Muscle of leg (tissue), 11 donors: ENCODE measurements around the gene MILR1. TPM values are rescaled to one million over a fixed set of nuclear protein-coding genes. Genes with fewer than 3 reads are reported as not detected.
"Not testable (repeated sequence)": the region's sequence is repeated elsewhere in the genome, so short reads cannot be mapped to it uniquely, and the experiment has no call there.

Experiments
- DNase-seq: peaks from one replicate; pipeline ENCODE4 v3.0.0; 2013
- H3K27ac ChIP-seq: one replicate; pipeline ENCODE4 v1.5.1; 2013; ENCODE audit warnings: mild to moderate bottlenecking, low read length, control low read depth
- H3K27me3 ChIP-seq: one replicate; pipeline ENCODE4 v1.6.1; 2013; ENCODE audit warnings: low read length; ENCODE audit not compliant: control insufficient read depth, insufficient read depth
- H3K36me3 ChIP-seq: one replicate; pipeline ENCODE4 v1.6.1; 2013; ENCODE audit warnings: low read length; ENCODE audit not compliant: control insufficient read depth, insufficient read depth
- H3K4me1 ChIP-seq: one replicate; pipeline ENCODE4 v1.6.1; 2013; ENCODE audit warnings: low read length; ENCODE audit not compliant: control insufficient read depth, insufficient read depth
- H3K4me3 ChIP-seq: one replicate; pipeline ENCODE4 v1.5.1; 2013; ENCODE audit warnings: low read length, control low read depth
- H3K9me3 ChIP-seq: replicated peaks from 2 replicates; pipeline ENCODE4 v1.6.1; 2013; ENCODE audit warnings: low read depth, low read length; ENCODE audit not compliant: control insufficient read depth
- WGBS: methylation state at CpG from one replicate; pipeline ENCODE4 v1.1.5; 2013; ENCODE audit warnings: missing lambda C conversion rate; ENCODE audit not compliant: insufficient coverage; 5-methylcytosine and 5-hydroxymethylcytosine counted together
- polyA plus RNA-seq, 8 donors: library from polyadenylated mRNA; unstranded; fragments of 120-200 nt; gene quantifications; one replicate each; pipeline versions ENCODE4 v1.2.1 to v1.2.3, GENCODE V29; 2013; ENCODE audit warnings: inconsistent platforms in 1 of 8, low replicate concordance in 1 of 8; ENCODE audit not compliant: insufficient read length in 8 of 8, insufficient read depth in 1 of 8
- total RNA-seq: library from RNA; stranded (reverse); fragments of 120-200 nt; gene quantifications from one replicate; pipeline ENCODE4 v1.2.4, GENCODE V29; 2013

MILR1 gene
- total and polyA plus RNA-seq, 9 donors, result 2.6 to 7.0 (median 4.4) TPM

DNA sequence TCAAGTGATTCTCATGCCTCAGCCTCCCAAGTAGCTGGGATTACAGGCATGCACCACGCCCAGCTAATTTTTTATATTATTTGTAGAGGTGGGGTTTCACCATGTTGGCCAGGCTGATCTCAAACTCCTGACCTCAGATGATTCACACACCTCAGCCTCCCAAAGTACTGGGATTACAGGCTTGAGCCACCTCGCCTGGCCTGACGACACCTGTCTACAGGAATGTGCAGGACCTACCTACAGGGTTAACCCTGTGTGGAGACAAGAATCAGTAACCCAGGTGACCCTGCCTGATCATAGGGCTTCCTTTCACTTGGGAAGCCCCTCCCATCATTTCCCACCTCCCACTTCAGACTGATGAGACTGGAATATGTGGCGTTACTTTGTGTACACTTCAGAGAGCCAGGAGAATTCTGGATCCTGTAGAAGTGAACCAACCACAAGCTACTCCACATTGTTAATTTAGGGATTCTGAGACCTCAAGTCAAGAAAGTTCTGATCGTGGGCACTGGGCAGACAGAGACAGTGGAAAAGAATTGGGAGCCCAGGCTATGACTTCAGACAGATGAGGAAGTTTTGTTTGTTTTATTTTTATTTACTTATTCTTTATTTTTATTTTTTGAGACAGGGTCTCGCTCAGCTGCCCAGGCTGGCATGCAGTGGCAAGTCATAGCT is 5.7 kb upstream of the MILR1 start:
- WGBS, result 88% methylated on average over 3 of the region's 6 CpGs
- no peaks in the 10 kb centered on the region for H3K36me3 ChIP-seq
- H3K4me1 ChIP-seq, result peaks cover 7% of the 10 kb centered on the region
- no peak overlapping the region for H3K4me3 ChIP-seq
- peaks cover under 1% of the 10 kb centered on the region for H3K9me3 ChIP-seq
- DNase-seq, result no peak
- no peaks in the 10 kb centered on the region for H3K27me3 ChIP-seq
- peak overlapping the region; percentile 43 for H3K27ac ChIP-seq

DNA sequence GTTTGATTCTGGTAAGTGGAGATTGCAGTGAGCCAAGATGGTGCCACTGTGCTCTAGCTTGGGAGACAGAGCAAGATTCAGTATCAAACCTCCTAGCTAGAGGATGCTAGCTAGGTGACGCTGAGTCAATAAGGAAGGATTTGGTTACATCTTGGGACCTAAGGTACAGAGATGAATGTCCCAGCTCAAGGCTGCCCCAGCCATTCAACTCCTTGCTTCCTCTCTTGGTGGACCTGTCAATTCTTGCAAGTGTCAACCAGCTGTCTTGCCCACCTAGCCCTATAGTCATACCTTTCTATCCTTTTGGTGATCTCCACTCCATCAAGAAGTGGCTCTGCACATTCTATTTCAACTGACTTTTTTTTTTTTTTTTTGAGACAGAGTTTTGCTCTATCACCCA is 1.4 kb upstream of the MILR1 start:
- no peak for DNase-seq
- Histone ChIP-seq H3K27me3 (no peaks in the 10 kb centered on the region), H3K27ac (no peak overlapping the region), H3K36me3 (no peaks in the 10 kb centered on the region), H3K4me3 (no peak overlapping the region), H3K4me1 (no peaks in the 10 kb centered on the region), H3K9me3 (no peaks in the 10 kb centered on the region)
- no CpG with 5 or more reads among the region's 1 CpG for WGBS

DNA sequence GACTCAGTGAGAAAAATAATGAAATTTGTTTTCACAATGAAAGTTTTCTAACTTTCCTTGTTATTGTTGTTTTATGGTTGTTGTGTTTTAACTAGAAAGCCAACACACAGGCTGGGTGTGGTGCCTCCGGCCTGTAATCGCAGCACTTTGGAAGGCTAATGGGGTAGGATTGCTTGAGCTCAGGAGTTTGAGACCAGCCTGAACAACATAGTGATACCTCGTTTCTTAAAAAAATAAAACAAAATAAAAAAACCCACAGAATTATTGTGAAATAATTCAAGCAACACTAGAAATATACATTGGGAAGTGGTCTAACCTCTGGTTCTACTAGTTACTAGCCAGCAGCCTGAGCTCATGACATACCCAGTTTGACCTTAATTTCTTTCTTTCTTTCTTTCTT is 630 bp downstream of the MILR1 start:
- no peak for DNase-seq
- WGBS, result no CpG with 5 or more reads among the region's 3 CpGs
- Histone ChIP-seq H3K27me3 (no peaks in the 10 kb centered on the region), H3K36me3 (no peaks in the 10 kb centered on the region), H3K4me3 (peak overlapping the region; percentile 8), H3K27ac (no peak overlapping the region), H3K4me1 (no peaks in the 10 kb centered on the region), H3K9me3 (no peaks in the 10 kb centered on the region)

DNA sequence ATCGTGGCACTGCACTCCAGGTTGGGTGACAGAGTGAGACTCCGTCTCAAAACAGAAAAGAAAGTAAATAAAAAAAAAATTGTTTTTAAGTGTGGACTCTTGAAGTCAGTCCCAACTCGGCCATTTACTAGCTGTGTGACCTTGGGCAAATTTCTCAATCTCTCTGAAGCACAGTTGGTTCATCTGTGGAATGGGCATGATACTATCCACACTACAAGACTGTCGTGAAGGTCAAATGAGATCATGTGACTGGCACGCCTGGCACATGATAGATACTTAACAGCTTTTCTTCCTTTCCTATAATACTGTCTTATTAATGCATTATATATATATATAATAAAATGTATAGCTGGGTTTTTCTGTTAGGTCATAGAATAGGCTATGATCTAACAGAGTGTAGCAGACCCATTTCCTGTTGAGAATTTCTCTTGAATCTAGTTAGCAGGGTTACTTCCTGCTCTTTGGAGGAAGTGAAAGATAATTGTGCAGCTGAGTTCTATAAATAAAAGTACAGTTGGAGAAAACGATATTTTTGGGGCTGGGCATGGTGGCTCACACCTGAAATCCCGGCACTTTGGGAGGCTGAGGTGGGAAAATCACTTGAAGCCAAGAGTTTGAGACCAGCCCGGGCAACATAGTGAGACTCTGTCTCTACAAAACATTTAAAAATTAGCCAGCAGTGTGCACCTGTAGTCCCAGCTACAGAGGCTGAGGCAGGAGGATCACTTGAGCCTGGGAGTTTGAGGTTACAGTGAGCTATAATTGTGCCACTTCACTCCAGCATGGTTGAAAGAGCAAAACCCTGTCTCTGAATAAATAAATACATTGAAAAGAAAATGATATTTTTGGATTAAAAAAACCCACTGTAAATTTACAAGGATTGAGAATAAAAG is 7.3 kb downstream of the MILR1 start:
- H3K27me3 ChIP-seq, result no peaks in the 10 kb centered on the region
- no peaks in the 10 kb centered on the region for H3K9me3 ChIP-seq
- 94% methylated on average over 2 of the region's 8 CpGs for WGBS
- H3K36me3 ChIP-seq, result no peaks in the 10 kb centered on the region
- peak overlapping the region; percentile 53 for H3K27ac ChIP-seq
- peak; percentile 57 for DNase-seq
- no peak overlapping the region for H3K4me3 ChIP-seq
- H3K4me1 ChIP-seq, result peaks cover 12% of the 10 kb centered on the region

DNA sequence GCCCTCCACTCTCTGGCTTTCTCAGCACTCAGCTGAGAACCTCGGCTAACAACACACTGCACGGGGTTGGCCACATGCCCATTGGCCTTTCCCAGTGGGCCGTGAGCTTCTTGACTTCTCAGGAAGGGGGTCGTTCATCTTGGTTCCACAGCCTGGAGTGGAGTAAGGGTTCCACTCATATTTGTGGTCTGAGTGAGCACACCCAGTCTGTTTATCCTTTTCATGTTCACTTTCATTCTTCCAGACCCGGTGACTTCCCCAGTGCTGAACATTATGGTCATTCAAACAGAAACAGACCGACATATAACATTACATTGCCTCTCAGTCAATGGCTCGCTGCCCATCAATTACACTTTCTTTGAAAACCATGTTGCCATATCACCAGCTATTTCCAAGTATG is 8.2 kb downstream of the MILR1 start:
- Histone ChIP-seq H3K9me3 (no peaks in the 10 kb centered on the region), H3K27me3 (no peaks in the 10 kb centered on the region), H3K27ac (no peak overlapping the region), H3K36me3 (no peaks in the 10 kb centered on the region), H3K4me1 (peaks cover 12% of the 10 kb centered on the region), H3K4me3 (no peak overlapping the region)
- 87% methylated on average over 2 of the region's 7 CpGs for WGBS
- no peak for DNase-seq

DNA sequence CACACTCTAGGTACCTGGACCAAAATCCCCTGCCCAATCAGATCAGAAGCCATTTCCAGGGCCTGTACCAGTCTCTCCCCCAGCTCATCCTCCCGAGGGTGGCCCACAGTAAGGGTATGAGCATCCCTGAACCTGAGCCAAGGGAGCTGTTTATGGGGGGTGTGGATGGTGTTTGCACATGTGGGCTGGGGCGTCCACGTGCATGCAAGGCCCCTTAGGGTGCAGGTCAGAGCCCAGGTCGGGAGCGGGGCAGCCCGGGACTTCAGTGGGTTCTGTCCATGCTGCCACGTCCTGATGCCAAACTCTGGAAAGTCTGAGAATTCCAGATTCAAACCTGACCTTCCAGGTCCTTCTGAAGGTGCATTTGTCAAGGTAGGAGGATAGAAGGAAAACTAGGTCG is 9.8 kb downstream of the MILR1 start:
- Histone ChIP-seq H3K9me3 (no peaks in the 10 kb centered on the region), H3K27me3 (no peaks in the 10 kb centered on the region), H3K4me3 (no peak overlapping the region), H3K36me3 (no peaks in the 10 kb centered on the region), H3K27ac (no peak overlapping the region), H3K4me1 (peaks cover 12% of the 10 kb centered on the region)
- 80% methylated on average over 7 of the region's 8 CpGs for WGBS
- no peak for DNase-seq

DNA sequence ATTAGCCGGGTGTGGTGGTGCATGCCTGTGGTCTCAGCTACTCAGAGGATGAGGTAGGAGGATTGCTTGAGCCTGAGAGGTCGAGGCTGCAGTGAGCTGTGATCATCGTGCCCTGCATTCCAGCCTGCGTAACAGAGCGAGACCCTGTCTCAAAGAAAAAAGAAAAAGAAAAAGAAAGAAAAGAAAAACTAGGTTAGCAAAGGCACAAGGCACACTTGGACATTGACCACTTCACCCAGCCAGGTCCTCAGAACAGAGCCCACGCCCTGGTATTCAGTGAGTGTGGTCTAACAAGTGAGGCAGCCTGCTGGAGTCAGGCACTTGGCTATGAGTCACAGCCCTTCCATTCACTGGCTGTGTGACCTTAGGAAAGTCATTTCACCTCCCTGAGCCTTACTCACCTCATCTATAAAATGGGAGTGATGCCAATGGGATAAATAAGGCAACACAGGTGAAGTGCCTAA is 10.4 kb downstream of the MILR1 start:
- 84% methylated on average over 5 of the region's 6 CpGs for WGBS
- Histone ChIP-seq H3K9me3 (no peaks in the 10 kb centered on the region), H3K27me3 (no peaks in the 10 kb centered on the region), H3K4me3 (no peak overlapping the region), H3K4me1 (peaks cover 12% of the 10 kb centered on the region), H3K27ac (no peak overlapping the region), H3K36me3 (no peaks in the 10 kb centered on the region)
- DNase-seq, result no peak

DNA sequence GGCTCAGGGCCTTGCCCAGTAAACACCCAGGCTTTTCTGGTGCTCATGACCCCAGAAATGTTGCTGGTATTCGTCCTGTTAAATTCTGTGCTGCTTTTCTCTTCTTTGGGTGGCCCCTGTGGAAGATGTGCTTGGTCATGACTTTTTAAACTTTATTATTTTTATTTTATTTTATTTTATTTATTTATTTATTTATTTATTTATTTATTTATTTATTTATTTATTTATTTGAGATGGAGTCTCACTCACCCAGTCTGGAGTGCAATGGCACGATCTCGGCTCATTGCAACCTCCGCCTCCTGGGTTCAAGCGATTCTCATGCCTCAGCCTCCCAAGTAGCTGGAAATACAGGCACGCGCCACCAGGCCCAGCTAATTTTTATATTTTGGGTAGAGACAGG is 10.9 kb downstream of the MILR1 start:
- not testable (repeated sequence) for H3K27ac ChIP-seq, H3K36me3 ChIP-seq, H3K27me3 ChIP-seq, H3K4me3 ChIP-seq, H3K9me3 ChIP-seq, DNase-seq
- peaks cover 12% of the 10 kb centered on the region for H3K4me1 ChIP-seq
- WGBS, result 93% methylated on average over 3 of the region's 7 CpGs

DNA sequence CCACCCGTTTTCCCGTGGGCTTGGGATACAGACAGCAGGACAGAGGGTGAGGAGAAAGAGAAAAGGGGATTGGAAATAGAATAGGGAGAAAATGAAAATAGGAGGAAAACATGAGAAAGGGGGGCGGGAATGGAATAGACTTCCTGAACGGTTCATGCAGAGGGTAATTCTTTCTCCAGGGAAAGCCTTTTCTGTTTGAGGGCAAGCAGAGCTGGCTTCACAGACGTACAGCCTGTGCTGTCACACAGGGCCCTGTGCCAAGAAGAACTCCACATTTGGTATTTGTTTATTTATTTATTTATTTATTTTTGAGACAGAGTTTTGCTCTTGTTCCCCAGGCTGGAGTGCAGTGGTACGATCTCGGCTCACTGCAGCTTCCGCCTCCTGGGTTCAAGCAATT is 12.0 kb downstream of the MILR1 start:
- H3K27me3 ChIP-seq, result no peaks in the 10 kb centered on the region
- peak overlapping the region; percentile 82 for H3K27ac ChIP-seq
- 0% methylated on average over 1 of the region's 8 CpGs for WGBS
- H3K4me3 ChIP-seq, result no peak overlapping the region
- H3K4me1 ChIP-seq, result peaks cover 12% of the 10 kb centered on the region
- H3K36me3 ChIP-seq, result no peaks in the 10 kb centered on the region
- peak; percentile 86 for DNase-seq
- no peaks in the 10 kb centered on the region for H3K9me3 ChIP-seq

DNA sequence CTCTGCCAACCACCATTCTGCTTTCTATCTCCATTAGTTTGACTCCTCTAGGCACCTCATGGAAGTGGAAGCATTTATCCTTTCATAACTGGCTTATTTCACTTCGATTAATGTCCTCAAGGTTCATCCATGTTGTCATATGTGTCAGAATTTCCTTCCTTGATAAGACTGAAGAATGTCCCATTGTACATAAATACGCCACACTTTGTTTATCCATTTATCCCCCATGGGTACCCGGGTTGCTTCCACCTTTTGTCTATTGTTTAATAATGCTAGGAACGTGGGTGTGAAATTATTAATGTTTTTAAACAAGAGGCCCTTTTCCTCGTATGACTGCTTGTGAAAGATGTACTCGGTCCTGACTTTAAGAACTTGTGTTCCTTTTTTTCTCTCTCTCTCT is 12.9 kb downstream of the MILR1 start:
- no CpG with 5 or more reads among the region's 6 CpGs for whole genome bisulfite sequencing
- no peak overlapping the region for H3K4me3 ChIP-seq

More for the DNA sequence above, 12.9 kb downstream of the MILR1 start:
- Histone ChIP-seq H3K27me3 (peaks cover 5% of the 10 kb centered on the region), H3K36me3 (no peaks in the 10 kb centered on the region), H3K27ac (peak overlapping the region; percentile 65), H3K4me1 (peaks cover 15% of the 10 kb centered on the region), H3K9me3 (peaks cover 2% of the 10 kb centered on the region)
- no peak for DNase-seq
